DMS53 treated with DMSO at 0.1 percent for 48 hours (cell line): ENCODE measurements around the gene DSPP.

Experiments
- DNase-seq: peaks from one replicate; lab custom pipeline; 2025; ENCODE audit not compliant: unreplicated experiment; lab: John Stamatoyannopoulos, UW

DSPP gene

GRCh38 chr4:87624698-87625097 lies 16.4 kb downstream of the DSPP start:
- DNase-seq, result no peak

- no peak for DNase-seq
These were observed 23.3 kb downstream of the DSPP start for GRCh38 chr4:87631668-87632067.

- DNase-seq, result no peak
These were observed 24.1 kb downstream of the DSPP start for GRCh38 chr4:87632469-87632868.

- no peak for DNase-seq
These were observed 24.9 kb downstream of the DSPP start for GRCh38 chr4:87633243-87633642.

- DNase-seq, result no peak
These were observed 36.0 kb downstream of the DSPP start for GRCh38 chr4:87644286-87644685.

GRCh38 chr4:87649980-87650379 lies 41.7 kb downstream of the DSPP start, which contains the start of gene DMP1:
DMP1 (plus strand) TSS chr4:87650280; CDS start chr4:87656493, 6,213 bp downstream.
- no peak for DNase-seq

GRCh38 chr4:87650938-87651337 lies 42.6 kb downstream of the DSPP start:
- no peak for DNase-seq

GRCh38 chr4:87651941-87652340 lies 43.6 kb downstream of the DSPP start:
- DNase-seq, result no peak

- no peak for DNase-seq
These were observed 46.2 kb downstream of the DSPP start for GRCh38 chr4:87654487-87655044.

GRCh38 chr4:87657525-87657924 lies 49.2 kb downstream of the DSPP start:
- DNase-seq, result no peak

- peak; percentile 0 for DNase-seq
These were observed 51.1 kb downstream of the DSPP start for GRCh38 chr4:87659247-87659931.

GRCh38 chr4:87662871-87663270 lies 54.5 kb downstream of the DSPP start:
- DNase-seq, result no peak
